Measurements from ENCODE around the gene NPFFR1.
A peak's percentile ranks its signal among the peaks of the same experiment; 100 is the strongest.

The NPFFR1 gene

DNA sequence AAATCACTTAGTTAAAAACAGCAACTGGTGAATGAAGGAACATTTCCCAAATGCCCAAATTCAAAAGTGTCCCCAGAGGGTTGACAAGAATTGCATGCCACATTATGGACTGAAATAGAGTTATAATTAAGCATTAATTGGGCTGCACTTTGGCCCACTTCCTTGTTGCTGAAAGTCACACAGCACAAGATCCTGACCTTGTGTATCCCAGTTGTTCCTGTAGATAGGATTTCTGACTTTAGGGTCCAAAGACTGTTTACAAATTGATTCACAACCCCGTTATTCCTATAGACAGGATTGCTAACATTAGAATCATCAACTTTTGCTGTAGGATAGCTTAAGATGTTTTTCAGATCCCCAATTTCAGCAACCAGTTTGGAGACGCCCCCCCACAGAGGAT, 31.5 kb upstream of the NPFFR1 start:
- no peak for DNase-seq

DNA sequence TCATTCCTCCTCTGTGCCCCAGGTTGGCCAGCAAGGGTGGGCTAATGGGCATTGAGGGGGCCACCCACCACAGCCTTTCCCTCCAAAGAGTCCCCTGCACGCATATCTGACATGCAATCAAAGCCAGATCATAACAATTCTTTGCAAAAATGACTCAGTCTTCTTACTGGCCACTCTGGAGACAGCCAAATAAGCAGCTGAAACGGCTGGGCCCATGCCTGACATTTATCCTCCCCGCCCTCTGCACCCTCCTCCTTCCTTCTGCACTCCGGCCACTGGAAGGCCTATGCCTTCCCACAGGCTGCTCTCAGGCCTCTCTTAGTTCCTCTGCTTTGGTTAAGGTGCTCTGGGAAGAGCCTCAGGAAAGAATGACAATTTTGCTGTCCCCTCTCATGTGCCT, 29.2 kb upstream of the NPFFR1 start:
- DNase-seq = no peak

DNA sequence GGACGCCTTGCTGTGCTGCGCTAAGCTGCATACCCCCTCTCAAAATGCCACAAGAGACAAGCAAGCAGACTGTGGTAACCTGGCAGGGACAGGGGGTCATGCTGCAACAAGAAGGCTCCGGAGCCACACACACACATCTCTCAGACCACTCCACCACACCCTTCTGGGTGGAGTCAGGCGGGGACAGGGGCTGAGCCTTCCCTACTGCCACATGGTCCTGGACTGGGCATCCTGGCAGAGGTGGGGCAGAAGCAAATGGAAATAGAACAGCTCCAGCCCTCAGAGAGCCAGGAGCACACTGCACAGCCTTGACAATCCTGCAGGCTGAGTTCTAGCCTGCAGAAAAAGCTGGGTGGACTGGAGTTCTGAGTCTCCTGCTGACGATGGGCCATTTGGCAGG, 28.4 kb upstream of the NPFFR1 start:
- no peak for DNase-seq

DNA sequence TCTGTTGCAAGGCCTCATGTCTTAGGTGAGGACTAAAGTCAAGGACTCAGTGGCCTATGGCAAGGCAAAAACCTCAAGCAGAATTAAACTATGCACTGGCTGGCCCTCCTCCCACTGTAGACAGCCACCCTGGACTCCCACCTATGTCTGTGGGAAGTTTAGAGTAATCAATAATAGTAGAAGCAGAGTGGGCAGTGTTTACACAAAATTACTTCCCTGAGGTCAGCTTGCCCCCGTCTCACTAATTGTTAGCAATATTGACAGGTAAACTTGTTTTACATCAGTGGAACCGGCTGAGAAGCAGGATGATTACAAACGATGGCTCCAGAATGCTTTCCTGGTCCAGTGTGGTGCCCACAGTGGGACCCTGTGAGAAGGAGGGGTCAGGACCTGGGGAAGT, 27.9 kb upstream of the NPFFR1 start:
- DNase-seq = no peak

DNA sequence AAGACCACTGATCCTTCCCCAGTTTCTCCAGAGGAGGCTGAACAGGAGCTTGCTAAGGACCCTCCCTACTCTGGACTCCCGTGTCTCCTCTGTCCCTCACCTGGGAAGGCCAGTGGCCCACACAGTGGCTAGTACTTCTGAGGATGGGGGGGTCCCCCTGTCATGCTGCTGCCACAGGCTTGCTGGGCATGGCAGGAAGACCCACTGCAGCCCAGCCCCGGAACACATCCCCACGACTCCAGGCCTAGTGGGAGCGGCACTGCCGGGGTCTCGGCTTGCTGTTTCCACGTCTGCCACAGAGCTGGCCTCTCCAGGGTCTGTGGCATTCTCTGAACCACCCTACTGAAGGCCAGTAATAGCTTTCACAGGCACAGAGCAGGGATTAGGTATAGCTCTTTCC, 25.9 kb upstream of the NPFFR1 start:
- no peak for DNase-seq

DNA sequence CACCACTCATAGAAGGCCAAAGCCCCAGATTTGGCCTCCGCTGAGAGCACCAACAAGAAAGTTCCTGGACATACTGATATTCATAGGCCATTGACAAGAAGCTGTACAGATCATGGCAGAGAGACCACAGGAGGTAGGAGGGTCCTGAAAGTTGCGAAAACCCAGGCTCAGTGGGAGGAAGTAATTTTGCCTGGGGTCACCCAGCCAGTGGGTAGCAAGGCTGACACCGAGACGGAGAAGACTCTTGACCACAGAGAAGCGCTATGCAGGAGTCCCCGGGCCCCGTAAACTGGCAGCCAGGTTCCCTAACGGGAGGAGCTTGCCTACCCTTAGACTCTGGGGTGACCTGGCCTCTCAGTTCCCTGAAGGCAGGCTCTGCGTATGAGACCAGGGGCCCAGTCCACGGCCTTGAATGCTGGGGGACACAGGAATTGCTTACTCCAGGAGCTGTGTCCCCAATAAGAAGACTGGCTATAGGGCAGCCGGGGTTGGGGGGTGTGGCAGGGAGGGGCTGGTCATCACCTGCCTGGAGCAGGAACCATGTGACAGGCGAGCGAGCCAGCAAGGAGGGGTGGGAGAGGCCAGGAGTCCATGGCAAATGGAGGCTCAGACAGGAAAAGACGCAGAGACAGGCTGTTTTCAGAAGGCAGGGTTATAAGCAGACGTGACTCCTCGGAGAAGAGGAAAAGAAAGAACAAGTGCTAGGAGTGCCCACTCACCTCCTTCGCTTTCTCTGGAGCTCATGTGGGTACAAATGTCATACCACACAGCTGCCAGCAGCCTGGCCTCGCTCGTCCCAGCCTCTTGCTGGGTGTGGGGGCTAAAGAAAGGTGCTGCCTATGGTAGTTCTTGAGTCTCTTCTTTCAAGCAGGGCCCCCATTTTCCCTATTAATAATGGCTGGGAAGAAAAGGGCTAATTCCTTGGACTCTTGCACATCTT, 24.6 kb upstream of the NPFFR1 start:
- no peak for DNase-seq

DNA sequence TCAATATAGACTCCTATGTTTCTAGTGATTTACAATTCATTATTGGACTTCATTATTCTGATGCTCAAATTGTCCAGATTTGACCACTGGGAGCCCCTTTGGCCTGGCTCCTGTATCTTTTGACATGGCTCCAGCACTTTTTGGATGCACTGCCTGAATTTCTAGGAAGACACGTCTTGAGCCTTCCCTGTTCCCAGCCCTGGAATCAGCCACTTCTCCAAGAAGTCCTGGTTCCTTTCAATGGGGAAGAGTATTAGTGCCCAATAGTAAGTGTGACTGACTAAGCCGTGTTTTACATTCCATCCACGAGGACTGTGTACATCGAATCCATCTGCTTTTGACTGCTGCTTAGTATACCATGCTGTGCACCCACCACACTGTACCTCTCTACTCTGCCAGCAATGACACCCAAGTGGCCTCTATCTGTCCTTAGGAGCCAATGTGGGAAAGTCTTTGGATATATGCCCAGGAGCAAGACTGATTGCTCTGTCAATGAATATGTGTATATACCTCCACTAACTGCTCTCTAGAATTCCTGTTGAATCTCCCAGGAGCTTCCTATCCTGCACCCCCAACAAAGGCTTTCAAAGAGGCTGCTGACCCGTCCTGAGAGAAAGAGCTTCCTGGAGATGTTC, 23.2 kb upstream of the NPFFR1 start:
- DNase-seq = no peak

DNA sequence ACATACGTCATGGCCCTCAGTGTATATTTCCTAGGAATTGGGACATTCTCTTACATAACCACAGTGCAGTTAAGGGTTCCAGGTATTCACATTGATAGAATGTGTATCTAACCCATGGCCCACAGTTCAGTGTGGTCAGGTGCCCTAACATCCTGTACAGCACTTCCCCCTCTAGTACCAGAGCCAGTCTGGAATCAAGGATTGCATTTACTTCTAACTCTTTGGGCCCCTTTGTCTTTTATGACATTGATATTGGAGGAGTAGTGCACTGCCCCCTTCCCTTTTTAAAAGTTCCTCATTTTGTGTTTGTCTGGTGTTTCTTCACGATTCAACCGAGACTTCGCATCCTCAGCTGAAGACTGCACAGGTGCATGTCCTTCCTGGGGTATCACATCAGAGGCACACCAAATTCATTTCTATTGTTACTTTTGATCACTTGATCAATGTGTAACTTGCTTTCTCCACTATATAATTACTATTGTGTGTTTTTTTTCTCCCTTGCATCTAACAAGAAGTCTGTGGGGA, 22.4 kb upstream of the NPFFR1 start:
- peak; percentile 70 for DNase-seq

DNA sequence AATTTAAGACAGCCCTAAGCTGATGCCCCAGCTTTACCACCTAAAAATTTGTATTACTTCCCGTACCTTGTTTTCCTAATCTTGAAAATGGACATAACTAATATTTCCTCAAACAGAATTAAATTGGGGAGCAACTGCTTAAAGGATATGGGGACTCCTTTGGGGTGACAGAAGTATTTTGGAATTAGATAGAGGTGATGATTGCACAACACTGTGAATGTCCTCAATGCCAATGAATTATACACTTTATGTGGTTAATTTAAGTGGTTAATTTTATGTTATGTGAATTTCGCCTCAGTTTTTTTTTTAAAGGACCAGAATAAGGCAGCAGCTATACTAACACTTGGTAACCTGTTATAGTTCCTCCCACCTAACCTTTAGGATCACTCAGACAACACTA, 19.9 kb upstream of the NPFFR1 start:
- DNase-seq = no peak

DNA sequence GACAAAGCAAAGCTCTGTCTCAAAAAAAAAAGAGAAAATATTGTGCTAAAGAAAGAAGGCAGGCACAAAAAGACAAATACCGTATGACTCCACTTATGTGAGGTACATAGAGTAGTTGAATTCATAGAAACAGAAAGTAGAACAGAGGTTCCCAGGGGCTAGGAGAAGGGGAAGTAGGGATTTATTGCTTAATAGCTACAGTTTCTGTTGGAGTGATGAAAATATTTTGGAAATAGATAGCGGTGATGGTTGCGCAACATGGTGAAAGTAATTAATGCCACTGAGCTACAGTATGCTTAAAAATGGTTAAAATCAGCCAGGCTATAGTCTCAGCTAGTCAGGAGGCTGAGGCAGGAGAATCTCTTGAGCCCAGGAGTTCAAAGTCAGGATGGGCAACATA, 18.5 kb upstream of the NPFFR1 start:
- peak; percentile 81 for DNase-seq

DNA sequence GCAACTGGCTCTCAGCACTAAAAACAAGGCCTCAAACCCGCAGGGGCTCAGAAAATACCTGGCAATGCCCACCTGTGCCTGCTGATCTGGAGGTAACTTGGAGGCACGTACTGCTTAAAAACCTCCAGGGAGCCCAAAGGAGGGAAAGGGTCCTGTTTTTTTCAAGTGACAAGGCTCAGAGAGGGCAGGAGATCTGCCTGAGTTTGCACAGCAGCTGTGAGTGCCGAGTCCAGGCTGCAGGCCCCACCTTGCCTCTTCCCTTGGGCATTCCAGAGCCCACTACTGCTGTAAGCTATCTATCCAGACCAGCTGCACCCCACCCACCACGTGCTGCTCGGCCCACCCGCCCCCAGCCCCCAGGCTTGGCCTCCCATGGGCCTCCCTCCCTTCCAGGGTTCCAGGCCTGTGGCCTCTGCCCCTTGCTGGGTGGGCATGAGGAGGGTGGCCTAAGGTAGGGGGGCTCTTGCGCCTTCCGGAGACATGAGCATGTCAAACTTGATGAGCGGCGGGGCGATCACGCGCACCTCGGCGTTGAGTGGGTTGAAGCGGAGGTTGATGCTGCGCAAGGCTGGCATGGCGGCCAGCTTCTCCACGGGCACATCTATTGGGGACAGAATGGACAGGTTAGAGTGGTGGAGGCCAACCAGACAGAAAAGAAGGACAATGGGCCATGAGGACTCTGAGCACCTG, 17.2 kb upstream of the NPFFR1 start:
- no peak for DNase-seq

DNA sequence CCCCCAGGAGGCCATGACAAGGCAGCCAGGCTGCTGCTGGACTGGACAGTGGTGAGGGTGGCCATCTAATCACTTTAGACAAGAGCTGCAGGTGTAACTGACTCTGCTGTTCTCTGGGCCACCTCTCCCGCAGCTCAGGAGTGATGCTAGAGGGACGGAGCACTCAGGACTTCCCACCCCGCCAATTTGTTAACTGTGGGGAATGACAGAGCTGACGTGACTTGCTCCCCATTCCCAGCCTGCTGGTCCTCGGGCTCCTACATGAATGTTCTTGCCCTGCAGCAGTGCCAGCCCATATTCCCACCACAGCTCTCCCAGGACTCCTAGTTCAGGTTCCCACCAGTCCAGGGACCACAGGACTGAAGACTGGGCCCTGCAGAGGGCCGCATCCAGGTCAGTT, 16.7 kb upstream of the NPFFR1 start:
- DNase-seq = no peak

DNA sequence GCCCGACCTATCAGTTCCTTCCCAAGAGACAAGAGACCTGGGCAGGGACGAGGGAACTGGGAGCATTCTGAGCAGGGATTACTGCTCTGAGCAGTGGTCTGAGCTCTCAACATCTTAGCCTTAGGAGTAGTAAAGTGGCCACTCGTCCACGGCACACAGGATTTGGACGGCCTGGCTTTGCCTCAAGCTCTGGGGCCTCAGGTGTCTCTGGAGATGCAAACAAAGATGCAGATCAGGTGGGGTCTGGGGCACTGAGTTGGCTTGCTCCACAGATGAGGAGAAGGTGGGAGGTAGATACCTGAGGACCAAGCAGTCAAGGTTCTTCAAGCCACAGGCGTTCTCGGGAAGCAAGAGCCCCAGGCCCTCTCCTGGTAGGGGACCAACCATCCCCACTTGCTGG, 16.1 kb upstream of the NPFFR1 start:
- DNase-seq = no peak

DNA sequence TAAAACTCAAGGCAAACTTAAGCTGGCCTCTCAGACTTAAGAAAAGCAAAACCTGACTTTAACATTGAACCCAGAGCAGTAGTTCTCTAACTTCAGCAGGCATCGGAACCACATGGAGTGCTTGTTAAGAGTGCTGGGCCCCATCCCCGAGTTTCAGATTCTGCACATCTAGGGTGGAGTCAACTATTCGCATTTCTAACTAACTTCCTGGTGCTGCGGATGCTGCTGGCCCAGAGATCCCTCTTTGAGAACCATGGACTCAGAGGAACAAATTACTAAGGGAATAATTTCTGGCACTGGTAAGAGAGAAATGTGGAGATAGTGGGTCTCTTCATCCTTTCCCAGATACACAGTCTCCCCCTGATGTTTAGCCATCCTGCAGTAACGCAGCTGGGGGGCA, 14.6 kb upstream of the NPFFR1 start:
- DNase-seq = no peak

DNA sequence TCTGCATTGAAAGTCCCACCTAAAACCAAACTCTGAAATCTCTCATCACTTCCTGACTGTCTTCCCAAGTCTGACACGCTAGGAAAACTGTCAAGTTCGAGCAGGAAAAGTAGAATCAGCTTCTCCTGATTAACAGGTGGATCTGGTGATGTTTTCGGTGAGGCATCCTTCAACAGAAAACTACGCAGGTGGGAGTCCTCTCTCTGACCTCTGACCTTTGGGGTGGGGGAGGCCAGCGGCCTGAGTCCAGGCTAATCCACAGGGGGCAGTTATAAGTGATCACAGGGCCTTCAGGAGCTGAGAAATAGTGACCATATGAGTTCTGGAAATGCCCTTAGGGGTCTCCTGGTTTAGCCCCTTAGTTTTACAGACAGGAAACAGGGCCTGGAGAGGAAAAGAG, 13.4 kb upstream of the NPFFR1 start:
- no peak for DNase-seq

DNA sequence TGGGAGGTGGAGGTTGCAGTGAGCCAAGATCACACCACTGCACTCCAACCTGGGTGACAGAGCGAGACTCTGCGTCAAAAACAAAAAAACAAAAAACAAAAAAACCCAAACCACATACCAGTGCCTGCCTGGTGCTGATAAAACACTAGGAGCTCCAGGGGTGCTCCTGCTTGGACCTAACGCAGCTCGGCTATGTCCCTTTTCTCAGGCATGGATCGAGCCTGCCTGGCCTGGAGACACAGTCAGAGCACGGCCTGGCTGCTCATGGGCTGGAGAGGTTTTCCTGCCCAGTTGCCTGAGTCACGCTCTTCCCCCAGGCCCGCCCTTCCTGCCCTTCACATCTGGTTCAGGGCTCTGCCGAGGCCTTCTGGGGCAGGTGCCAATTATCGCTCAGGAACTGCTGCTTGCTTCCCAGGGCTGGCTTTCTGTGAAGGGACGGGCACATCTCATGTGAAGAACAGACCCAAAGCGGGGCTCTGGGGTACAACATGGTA, 12.6 kb upstream of the NPFFR1 start:
- peak; percentile 75 for DNase-seq

DNA sequence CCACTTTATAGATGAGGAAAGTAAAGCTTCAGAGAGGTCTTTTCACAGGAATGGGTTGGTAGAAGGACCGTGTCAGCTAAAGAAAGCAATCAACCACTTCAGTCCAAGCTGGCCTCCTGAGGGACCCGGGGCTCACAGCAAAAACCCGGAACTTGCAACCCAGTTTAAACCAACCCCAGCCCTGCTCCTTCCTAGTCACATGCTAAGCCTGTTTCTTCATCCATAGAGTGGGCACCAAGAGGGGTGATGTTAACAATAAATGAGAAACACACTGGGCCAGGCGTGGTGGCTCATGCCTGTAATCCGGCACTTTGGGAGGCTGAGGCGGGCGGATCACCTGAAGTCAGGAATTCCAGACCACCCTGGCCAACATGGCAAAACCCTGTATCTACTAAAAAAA, 12.1 kb upstream of the NPFFR1 start:
- no peak for DNase-seq

DNA sequence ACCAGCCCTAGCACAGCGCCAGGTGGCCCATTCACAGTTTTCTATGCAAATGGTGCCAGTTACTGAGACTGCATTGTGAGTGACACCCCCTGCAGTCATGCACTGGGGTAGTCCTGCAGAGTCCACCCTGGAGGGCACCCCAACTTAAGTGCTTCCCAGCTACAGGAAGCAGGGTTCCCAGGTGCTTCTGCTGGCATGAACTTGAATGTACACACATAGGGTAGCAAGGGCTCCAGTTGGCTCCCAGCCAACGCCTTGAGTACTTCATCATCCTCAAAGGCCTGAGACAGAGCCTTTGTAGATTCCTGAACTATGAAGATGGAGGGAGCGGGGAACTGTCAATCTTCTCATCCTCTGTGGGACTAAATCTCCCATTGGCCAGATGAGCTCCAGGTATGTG, 11.5 kb upstream of the NPFFR1 start:
- DNase-seq = no peak

DNA sequence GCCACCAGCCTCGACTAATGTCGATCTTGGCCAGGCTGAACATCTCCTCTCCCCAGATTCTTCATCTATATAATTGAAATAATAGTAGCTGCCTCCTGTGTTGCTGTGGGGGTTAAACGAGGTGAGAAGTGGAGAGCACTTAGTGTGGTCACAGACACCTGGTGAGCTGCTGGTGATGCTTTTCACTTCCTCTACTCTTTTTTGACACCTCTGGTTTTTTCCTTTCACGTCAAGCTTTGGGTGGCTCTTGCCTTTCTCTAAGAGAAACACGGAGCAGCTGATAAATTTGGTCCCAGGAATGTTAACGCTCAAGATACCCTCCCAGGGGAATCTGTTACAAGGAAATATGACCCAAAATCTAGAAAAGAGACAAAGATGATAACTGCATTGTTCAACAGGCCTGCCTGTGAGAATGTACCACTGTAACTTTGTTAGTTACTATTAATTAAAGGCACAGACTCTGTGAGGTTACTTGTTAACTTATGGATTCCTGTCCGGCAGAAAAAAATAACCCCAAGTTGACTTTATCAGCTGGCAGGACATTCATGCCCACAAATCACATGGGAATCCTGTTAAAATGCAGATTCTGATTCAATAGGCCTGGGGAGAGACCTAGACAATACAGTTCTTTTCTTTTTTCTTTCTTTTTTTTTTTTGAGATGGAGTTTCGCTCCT, 9.5 kb upstream of the NPFFR1 start:
- DNase-seq = no peak

DNA sequence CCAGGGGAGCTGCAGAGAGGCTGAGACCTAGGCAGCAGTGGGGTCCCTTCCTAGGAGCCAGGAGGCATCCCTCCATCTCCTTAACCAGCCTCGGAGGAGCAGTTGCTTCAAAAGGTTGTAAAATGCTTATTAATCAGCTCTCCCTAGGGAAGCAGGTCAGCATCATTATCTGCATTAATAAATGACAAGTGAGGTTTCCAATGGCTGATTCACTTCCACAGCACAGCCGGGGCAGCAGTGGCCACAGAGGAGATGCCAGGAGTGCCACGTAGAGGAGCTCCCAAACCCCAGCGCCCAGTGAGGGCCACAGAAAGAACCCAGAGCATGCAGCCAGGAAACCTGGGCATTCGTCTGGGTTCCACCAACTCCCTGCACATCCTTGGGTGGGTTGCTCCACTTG, 8.2 kb upstream of the NPFFR1 start:
- no peak for DNase-seq

DNA sequence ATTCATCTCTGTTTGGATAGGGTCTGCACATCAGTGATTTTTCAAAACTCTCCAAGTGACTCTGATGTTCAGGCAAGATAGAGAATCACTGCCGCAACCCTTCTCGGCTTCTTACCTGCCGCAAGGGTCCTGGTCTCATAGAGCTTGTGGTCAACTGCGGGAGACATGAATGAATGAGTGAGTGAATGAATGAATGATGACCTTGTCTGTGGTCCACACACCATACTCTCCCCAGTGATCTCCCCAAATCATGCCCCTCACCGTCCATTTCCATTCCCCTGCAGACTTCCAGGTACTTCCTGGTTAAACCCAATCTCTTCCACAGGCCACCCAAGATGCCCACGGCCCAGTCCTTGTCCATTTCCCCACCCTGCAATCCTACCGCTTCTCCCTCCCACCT, 5.9 kb upstream of the NPFFR1 start:
- DNase-seq = no peak

DNA sequence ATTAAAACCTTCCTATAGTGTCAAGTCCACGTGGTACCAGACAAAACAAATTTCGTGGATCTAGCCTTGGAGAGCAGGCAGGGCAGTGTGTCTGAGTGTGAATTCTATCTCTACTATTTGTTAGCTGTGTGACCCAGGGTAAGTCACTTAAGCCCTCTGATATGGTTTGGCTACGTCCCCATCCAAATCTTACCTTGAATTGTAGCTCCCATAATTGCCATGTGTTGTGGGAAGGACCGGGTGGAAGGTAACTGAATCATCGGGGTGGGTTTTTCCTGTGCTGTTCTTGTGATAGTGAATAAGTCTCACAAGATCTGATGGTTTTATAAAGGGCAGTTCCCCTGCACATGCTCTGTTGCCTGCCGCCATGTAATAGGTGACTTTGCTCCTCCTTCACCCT, 2.8 kb upstream of the NPFFR1 start:
- DNase-seq = no peak

DNA sequence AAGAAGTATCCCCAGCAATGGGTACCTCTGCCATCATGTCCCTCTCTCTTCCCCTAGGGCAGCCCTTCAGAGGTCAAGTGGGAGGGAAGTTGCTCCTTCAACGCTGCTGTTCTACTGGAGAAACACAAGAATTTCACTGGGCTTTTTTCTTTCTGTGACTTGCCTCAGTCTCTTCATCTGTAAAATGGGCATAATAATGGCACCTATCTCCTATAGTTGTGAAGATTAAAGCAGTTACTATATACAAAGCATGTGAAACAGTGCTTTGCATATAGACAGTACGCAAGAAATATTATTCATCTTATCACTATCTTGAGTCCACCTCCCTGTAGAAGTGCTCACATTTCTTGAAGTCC, 1.6 kb upstream of the NPFFR1 start:
- DNase-seq = no peak
